ENCODE results near the gene CLMN. TPM values are rescaled to one million over a fixed set of nuclear protein-coding genes. Genes with fewer than 3 reads are reported as not detected.
"Not testable (repeated sequence)": the region's sequence is repeated elsewhere in the genome, so short reads cannot be mapped to it uniquely, and the experiment has no call there.

The CLMN gene
- total and polyA plus RNA-seq, 2 donors (not counting 3 experiments of a cell fraction or from before 2014, with no cell fraction given) = 0.72 to 9.6 TPM

- Histone ChIP-seq H3K9me3 (replicated peaks; ENCODE audit: control insufficient read depth, insufficient read depth, low read length) (no peaks in the 10 kb centered on the region), H3K9ac (replicated peaks; ENCODE audit: extremely low read depth, insufficient read depth, low read length) (no peak overlapping the region), H3K27ac (ENCODE audit: insufficient read depth, low read depth, low read length) (no peak overlapping the region), H3K79me2 (ENCODE audit: control insufficient read depth, insufficient read depth, low read length) (no peaks in the 10 kb centered on the region), H4K20me1 (replicated peaks; ENCODE audit: control insufficient read depth, extremely low read depth, insufficient read depth, low read length) (no peaks in the 10 kb centered on the region), H2AFZ (ENCODE audit: low read depth, low read length) (no peak overlapping the region), H3K4me3 (replicated peaks in 1 of 3; ENCODE audit: insufficient read depth in 1 of 3, low read depth in 1 of 3, low read length in 3 of 3) (no peak overlapping the region), H3K9me1 (replicated peaks; ENCODE audit: control insufficient read depth, extremely low read depth, insufficient read depth, low read length) (no peaks in the 10 kb centered on the region), H3K4me2 (ENCODE audit: insufficient read depth, low read length) (no peak overlapping the region), H3K27me3 (ENCODE audit: control insufficient read depth in 2 of 2, insufficient read depth in 2 of 2, low read length in 2 of 2) (no peaks in the 10 kb centered on the region), H3K4me1 (ENCODE audit: control insufficient read depth, extremely low read depth, insufficient read depth, low read length) (no peaks in the 10 kb centered on the region), H3K36me3 (ENCODE audit: control insufficient read depth in 2 of 2, extremely low read depth in 1 of 2, insufficient read depth in 2 of 2, low read length in 2 of 2) (no peaks in the 10 kb centered on the region)
- intact Hi-C loops (cut with micrococcal nuclease) (no loop called here), dilution Hi-C loops (cut with MboI; ENCODE audit: extremely low pct_ligation_motif_present, low sequenced_read_pairs) (no loop called here)
- POLR2A ChIA-PET = no interaction called here
- TF ChIP-seq MYC (IDR thresholded peaks at IDR 0.05; ENCODE audit: low read depth, low read length) = no peak
- no peak for TF ChIP-seq JUN (IDR thresholded peaks at IDR 0.05; ENCODE audit: borderline replicate concordance, insufficient read depth, insufficient read length, low read depth)
- no peak for TF ChIP-seq MAX (IDR thresholded peaks at IDR 0.05; ENCODE audit: insufficient read depth, insufficient read length)
- TF ChIP-seq CTCF (IDR thresholded peaks at IDR 0.05; ENCODE audit: extremely low read depth in 1 of 2, insufficient read depth in 1 of 2, low read depth in 1 of 2, low read length in 2 of 2) = no peak
- TF ChIP-seq POLR2AphosphoS5 (IDR thresholded peaks at IDR 0.05; ENCODE audit: insufficient read depth, low read depth, low read length) = no peak
- no peak for TF ChIP-seq GATA2 (IDR thresholded peaks at IDR 0.05; ENCODE audit: insufficient read depth, insufficient read length, low read depth, low read length)
- no peak for TF ChIP-seq EZH2 (IDR thresholded peaks at IDR 0.05; ENCODE audit: borderline replicate concordance, low read depth, low read length, severe bottlenecking)
- TF ChIP-seq POLR2A (IDR thresholded peaks at IDR 0.05; ENCODE audit: low read depth, low read length) = no peak
- DNase-seq (ENCODE audit: low read depth, low spot score) (no peak), FAIRE-seq (no peak)
- CTCF ChIA-PET = no interaction called here
- BruUV-seq (replicated peaks) = no TSS peak
Measured at GRCh38 chr14:95204705-95205104, 115.0 kb downstream of the CLMN start.

GRCh38 chr14:95201745-95202144, 118.0 kb downstream of the CLMN start:
- H3K4me1 ChIP-seq (ENCODE audit: control insufficient read depth, extremely low read depth, insufficient read depth, low read length); FAIRE-seq; BruUV-seq (replicated peaks); intact Hi-C loops (cut with micrococcal nuclease); H3K27ac ChIP-seq (ENCODE audit: insufficient read depth, low read depth, low read length); H2AFZ ChIP-seq (ENCODE audit: low read depth, low read length); H3K9me1 ChIP-seq (replicated peaks; ENCODE audit: control insufficient read depth, extremely low read depth, insufficient read depth, low read length); H3K4me3 ChIP-seq (replicated peaks in 1 of 3; ENCODE audit: insufficient read depth in 1 of 3, low read depth in 1 of 3, low read length in 3 of 3); H4K20me1 ChIP-seq (replicated peaks; ENCODE audit: control insufficient read depth, extremely low read depth, insufficient read depth, low read length); H3K36me3 ChIP-seq (ENCODE audit: control insufficient read depth in 2 of 2, extremely low read depth in 1 of 2, insufficient read depth in 2 of 2, low read length in 2 of 2); H3K9ac ChIP-seq (replicated peaks; ENCODE audit: extremely low read depth, insufficient read depth, low read length); H3K4me2 ChIP-seq (ENCODE audit: insufficient read depth, low read length); H3K27me3 ChIP-seq (ENCODE audit: control insufficient read depth in 2 of 2, insufficient read depth in 2 of 2, low read length in 2 of 2); DNase-seq (ENCODE audit: low read depth, low spot score); POLR2A ChIA-PET; H3K9me3 ChIP-seq (replicated peaks; ENCODE audit: control insufficient read depth, insufficient read depth, low read length); H3K79me2 ChIP-seq (ENCODE audit: control insufficient read depth, insufficient read depth, low read length); CTCF ChIA-PET; dilution Hi-C loops (cut with MboI; ENCODE audit: extremely low pct_ligation_motif_present, low sequenced_read_pairs): not testable (repeated sequence)
